ENCODE measurements around the gene CST6.

The CST6 gene

DNA sequence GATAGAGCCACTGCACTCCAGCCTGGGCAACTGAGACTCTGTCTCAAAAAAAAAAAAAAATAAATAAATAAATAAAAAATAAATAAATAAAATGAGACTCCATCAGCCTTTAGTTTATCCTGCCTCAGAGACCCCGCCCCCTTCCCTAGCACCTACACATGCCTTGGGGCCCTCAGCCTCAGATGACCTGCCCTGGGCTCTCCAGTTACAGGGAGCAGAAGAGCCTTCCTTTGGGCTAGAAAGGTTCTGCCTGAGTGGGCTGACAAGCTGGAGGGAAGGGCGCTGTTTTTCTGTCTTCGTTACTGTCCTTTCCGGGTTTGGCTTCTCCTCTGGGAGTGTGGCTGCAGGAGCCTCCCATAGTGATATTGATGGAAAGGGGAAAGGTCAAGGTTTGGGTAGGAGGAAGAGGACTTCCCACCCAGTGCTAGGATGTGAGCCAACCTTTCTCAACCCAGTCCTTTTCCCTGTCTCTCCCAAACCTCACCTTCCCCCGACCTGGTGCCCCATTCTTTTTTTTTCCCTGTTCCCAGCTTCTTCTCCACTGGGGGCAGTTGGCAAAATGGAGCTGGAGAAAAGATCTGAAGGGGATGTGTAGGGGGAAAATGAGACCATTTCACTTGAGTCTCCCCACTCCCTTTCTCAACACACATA lies 38.9 kb downstream of the CST6 start:
- CTCF ChIA-PET, result interaction anchor here (1.8 to 12.6 kb wide), 6 partner anchors 6 to 28 kb away, joined by 4 to 345 read pairs (median 16); partner anchors contain the start of gene CATSPER1
- DNase-seq (ENCODE audit: low read depth, low spot score), result no peak
- POLR2A ChIA-PET, result interaction anchor here (0.6 kb wide), 1 partner anchor 387 kb away, joined by 3 read pairs; no protein-coding TSS in a partner anchor
- TF ChIP-seq, protein P1, sequence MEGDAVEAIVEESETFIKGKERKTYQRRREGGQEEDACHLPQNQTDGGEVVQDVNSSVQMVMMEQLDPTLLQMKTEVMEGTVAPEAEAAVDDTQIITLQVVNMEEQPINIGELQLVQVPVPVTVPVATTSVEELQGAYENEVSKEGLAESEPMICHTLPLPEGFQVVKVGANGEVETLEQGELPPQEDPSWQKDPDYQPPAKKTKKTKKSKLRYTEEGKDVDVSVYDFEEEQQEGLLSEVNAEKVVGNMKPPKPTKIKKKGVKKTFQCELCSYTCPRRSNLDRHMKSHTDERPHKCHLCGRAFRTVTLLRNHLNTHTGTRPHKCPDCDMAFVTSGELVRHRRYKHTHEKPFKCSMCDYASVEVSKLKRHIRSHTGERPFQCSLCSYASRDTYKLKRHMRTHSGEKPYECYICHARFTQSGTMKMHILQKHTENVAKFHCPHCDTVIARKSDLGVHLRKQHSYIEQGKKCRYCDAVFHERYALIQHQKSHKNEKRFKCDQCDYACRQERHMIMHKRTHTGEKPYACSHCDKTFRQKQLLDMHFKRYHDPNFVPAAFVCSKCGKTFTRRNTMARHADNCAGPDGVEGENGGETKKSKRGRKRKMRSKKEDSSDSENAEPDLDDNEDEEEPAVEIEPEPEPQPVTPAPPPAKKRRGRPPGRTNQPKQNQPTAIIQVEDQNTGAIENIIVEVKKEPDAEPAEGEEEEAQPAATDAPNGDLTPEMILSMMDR (IDR thresholded peaks at IDR 0.05; ENCODE audit: insufficient read depth, low read length, missing control alignments), result no peak
- H3K4me3 ChIP-seq (ENCODE audit: low read depth, low read length), result no peak overlapping the region

DNA sequence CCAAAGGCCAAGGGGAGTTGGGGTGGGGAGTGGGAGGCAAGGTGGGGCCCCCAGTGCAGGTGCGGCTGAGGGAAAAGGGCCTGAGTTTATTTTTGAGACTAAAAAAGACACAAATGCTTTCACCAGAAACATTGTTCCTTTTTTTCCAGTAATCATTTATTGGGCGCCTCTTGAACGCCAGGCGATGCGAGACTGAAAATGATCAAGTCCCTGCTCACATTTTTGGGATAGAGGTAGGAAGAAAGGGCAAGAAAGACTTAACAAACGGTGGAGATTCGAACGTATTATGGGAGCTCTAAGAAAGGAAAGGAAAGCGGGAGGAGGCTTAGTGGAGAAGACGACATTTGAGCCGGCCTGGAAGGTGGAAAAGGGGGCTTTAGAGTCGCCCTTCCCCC lies 39.6 kb downstream of the CST6 start:
- TF ChIP-seq, protein P1 (IDR thresholded peaks at IDR 0.05; ENCODE audit: insufficient read depth, low read length, missing control alignments), result no peak
- CTCF ChIA-PET, result interaction anchor here (1.5 to 12.6 kb wide), 7 partner anchors 7 to 163 kb away, joined by 4 to 345 read pairs (median 9); partner anchors contain the start of genes CATSPER1 and FIBP
- DNase-seq (ENCODE audit: low read depth, low spot score), result no peak
- H3K4me3 ChIP-seq (ENCODE audit: low read depth, low read length), result peak overlapping the region; percentile 95
- POLR2A ChIA-PET, result interaction anchor here (1.0 to 1.7 kb wide), 3 partner anchors 11 to 20 kb away, joined by 3 to 6 read pairs (median 4); no protein-coding TSS in a partner anchor

DNA sequence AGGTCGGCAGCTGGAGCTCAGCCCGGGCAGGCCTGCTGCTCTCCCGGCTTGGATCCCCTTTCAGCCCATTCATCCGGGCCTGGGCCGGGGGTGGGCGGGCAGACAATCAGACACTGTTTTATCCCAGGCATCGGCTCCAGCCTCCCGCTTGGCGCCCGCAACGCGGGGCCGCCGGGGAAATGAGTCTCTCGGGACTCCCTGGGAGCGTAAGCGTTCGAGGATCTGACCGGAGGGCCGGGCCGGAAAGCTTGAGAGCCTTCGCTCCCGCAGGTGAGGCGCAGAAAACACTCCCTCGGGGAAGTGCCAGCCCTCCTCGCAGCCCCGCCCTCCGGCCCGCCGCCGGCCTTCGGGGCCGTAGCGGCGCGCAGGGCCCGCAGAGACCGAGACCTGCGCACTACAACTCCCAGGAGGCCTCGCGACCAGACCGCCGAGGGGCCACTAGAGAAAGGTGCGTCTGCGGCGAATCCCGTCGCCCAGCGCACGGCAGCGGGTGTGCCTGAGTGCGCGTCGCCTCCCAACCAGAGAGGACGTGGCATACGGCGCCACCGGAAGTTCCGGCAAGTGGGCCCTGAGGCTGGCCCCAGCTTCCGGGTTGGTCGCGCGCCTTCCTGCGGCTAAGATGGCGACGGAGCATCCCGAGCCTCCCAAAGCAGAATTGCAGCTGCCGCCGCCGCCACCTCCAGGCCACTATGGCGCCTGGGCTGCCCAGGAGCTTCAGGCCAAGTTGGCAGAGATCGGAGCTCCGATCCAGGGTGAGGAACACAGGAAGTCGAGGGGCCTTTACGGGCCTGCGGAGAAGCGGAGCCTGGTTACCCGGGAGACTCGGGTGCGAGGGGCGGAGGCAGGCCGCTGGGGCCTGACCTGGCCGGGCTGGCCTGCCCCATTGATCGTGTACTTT lies 40.2 kb downstream of the CST6 start, which contains the start of gene SF3B2:
SF3B2 (plus strand) TSS at position 599 of the 898 bp plus-strand sequence; CDS start at position 620, 21 bp downstream.
- TF ChIP-seq, protein P1 (IDR thresholded peaks at IDR 0.05; ENCODE audit: insufficient read depth, low read length, missing control alignments), result no peak
- peak within 1 kb of the TSS; percentile 95 for H3K4me3 ChIP-seq (ENCODE audit: low read depth, low read length)
- DNase-seq (ENCODE audit: low read depth, low spot score), result peak; percentile 84
- ChIA-PET POLR2A (interaction anchor here (0.6 to 1.7 kb wide), 6 partner anchors 11 to 47 kb away, joined by 3 to 6 read pairs (median 3); no protein-coding TSS in a partner anchor), CTCF (interaction anchor here (1.1 to 12.6 kb wide), 10 partner anchors 8 to 341 kb away, joined by 3 to 345 read pairs (median 7); partner anchors contain the start of genes CATSPER1 and FIBP)

DNA sequence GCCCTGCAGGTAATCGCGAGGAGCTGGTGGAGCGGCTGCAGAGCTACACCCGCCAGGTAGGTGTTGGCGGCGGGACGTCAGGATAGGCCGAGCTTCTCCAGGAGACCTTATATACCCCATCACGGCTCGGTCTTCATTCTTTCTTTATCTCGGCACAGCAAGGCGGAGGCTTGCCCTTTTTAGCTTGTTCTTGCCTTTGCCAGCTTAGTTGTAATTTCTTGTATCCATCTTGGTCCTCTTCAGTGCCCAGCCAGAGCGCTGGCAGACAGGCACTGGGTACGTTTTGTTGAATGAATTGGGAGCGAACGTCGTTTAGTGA lies 40.8 kb downstream of the CST6 start:
- TF ChIP-seq, protein P1 (IDR thresholded peaks at IDR 0.05; ENCODE audit: insufficient read depth, low read length, missing control alignments), result no peak
- ChIA-PET POLR2A (interaction anchor here (0.9 to 1.7 kb wide), 3 partner anchors 10 to 12 kb away, joined by 3 to 6 read pairs (median 3); no protein-coding TSS in a partner anchor), CTCF (interaction anchor here (1.1 to 12.6 kb wide), 11 partner anchors 8 to 341 kb away, joined by 3 to 345 read pairs (median 6); partner anchors contain the start of genes CATSPER1 and FIBP)
- H3K4me3 ChIP-seq (ENCODE audit: low read depth, low read length), result peak overlapping the region; percentile 95
- no peak for DNase-seq (ENCODE audit: low read depth, low spot score)

DNA sequence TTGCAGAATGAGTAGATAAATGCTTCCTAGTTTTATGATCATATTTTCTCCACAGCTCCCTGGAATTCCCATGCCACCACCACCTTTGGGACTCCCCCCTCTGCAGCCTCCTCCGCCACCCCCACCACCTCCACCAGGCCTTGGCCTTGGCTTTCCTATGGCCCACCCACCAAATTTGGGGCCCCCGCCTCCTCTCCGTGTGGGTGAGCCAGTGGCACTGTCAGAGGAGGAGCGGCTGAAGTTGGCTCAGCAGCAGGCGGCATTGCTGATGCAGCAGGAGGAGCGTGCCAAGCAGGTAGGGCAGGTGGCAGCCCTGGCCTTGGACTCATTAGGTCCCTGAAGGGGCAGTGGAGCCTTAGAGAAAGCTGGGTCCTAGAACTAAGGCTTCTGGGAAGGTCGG lies 43.2 kb downstream of the CST6 start:
- TF ChIP-seq, protein P1 (IDR thresholded peaks at IDR 0.05; ENCODE audit: insufficient read depth, low read length, missing control alignments), result no peak
- no peak overlapping the region for H3K4me3 ChIP-seq (ENCODE audit: low read depth, low read length)
- CTCF ChIA-PET, result interaction anchor here (6.2 to 12.6 kb wide), 2 partner anchors 11 kb away, joined by 52 to 345 read pairs; no protein-coding TSS in a partner anchor
- POLR2A ChIA-PET, result interaction anchor here (1.0 kb wide), 1 partner anchor 15 kb away, joined by 3 read pairs; the partner anchor contains the start of gene PACS1
- no peak for DNase-seq (ENCODE audit: low read depth, low spot score)
